Neural cell (in vitro differentiated cells): ENCODE measurements around the gene SCNN1A.

Experiments used
- CTCF ChIP-seq: fragments of 450-650 bp; IDR thresholded peaks from 2 replicates; pipeline ENCODE4 v1.5.1; 2014; ENCODE audit warnings: antibody characterized with exemption, mild to moderate bottlenecking, moderate library complexity; ENCODE audit not compliant: poor library complexity, severe bottlenecking
- EP300 ChIP-seq: fragments of 450-650 bp; conservative IDR thresholded peaks from 2 replicates; pipeline ENCODE4 v1.6.1; 2014; ENCODE audit warnings: antibody characterized with exemption, mild to moderate bottlenecking, moderate library complexity; ENCODE audit not compliant: poor library complexity, severe bottlenecking
- EZH2 ChIP-seq: fragments of 200-600, 300-800 bp; shearing (Covaris generic), sonication (generic); IDR thresholded peaks from 2 replicates; pipeline ENCODE4 v1.6.1; 2014; ENCODE audit warnings: antibody characterized with exemption, low read length, borderline replicate concordance, mild to moderate bottlenecking; ENCODE audit not compliant: insufficient read depth, poor library complexity, severe bottlenecking
- POLR2AphosphoS5 ChIP-seq: IDR thresholded peaks from 2 replicates; pipeline ENCODE4 v1.6.1; 2012
- RAD21 ChIP-seq: fragments of 450-650 bp; conservative IDR thresholded peaks from 2 replicates; pipeline ENCODE4 v1.6.1; 2014; ENCODE audit warnings: antibody characterized with exemption, mild to moderate bottlenecking, moderate library complexity
- SMC3 ChIP-seq: fragments of 450-650 bp; conservative IDR thresholded peaks from 2 replicates; pipeline ENCODE4 v1.6.1; 2014; ENCODE audit warnings: antibody characterized with exemption, mild to moderate bottlenecking, moderate library complexity; ENCODE audit not compliant: poor library complexity
- TF ChIP-seq, protein P1 (sequence below): IDR thresholded peaks from 2 replicates; pipeline ENCODE4 v1.6.1; 2012; ENCODE audit warnings: borderline replicate concordance

DNA sequence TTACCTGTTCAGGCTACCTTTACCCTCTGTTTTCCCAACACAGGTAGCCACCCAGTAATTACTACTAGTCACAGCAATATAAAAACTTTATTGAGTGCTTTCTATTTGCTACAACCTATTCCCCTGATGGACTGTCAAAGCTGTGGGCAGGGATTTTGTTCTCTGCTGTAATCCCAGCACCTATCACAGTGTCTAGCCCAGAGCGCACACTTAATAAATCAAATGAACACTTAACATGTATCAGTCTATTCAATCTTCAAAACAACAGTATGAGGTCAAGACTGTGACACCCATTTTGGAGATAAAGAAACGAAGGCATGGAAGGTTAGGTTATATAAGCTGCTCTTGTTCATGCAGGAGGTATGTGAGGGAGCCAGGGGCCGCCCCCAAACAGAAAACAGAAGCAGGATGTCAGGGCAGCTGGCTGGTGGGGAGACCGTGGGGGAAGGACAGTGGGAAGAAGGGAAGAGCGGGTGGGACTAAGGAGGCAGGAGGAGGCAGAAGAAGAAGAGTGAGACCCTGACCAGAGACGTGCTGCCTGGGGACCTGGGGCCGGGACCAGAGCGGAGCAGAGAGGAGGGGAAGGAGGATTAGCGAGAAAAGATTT lies 35.2 kb downstream of the SCNN1A start:
- TF ChIP-seq POLR2AphosphoS5 = no peak
- no peak for TF ChIP-seq CTCF
- TF ChIP-seq EZH2 = no peak
- TF ChIP-seq, protein P1, sequence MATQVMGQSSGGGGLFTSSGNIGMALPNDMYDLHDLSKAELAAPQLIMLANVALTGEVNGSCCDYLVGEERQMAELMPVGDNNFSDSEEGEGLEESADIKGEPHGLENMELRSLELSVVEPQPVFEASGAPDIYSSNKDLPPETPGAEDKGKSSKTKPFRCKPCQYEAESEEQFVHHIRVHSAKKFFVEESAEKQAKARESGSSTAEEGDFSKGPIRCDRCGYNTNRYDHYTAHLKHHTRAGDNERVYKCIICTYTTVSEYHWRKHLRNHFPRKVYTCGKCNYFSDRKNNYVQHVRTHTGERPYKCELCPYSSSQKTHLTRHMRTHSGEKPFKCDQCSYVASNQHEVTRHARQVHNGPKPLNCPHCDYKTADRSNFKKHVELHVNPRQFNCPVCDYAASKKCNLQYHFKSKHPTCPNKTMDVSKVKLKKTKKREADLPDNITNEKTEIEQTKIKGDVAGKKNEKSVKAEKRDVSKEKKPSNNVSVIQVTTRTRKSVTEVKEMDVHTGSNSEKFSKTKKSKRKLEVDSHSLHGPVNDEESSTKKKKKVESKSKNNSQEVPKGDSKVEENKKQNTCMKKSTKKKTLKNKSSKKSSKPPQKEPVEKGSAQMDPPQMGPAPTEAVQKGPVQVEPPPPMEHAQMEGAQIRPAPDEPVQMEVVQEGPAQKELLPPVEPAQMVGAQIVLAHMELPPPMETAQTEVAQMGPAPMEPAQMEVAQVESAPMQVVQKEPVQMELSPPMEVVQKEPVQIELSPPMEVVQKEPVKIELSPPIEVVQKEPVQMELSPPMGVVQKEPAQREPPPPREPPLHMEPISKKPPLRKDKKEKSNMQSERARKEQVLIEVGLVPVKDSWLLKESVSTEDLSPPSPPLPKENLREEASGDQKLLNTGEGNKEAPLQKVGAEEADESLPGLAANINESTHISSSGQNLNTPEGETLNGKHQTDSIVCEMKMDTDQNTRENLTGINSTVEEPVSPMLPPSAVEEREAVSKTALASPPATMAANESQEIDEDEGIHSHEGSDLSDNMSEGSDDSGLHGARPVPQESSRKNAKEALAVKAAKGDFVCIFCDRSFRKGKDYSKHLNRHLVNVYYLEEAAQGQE = no peak
- TF ChIP-seq RAD21 = no peak
- no peak for TF ChIP-seq SMC3
- no peak for TF ChIP-seq EP300
